Spleen (tissue), 7 donors: Measurements from ENCODE around the gene BASP1.

Source experiments
- POLR2A ChIP-seq, 3 donors: fragments of 450-650 bp; IDR thresholded peaks; one replicate each; pipeline ENCODE4 v1.5.1; 2017; ENCODE audit warnings: antibody characterized with exemption in 3 of 3, mild to moderate bottlenecking in 1 of 3
- TF ChIP-seq, protein P1 (sequence below), 11 experiments: fragments of 200-600 bp in 7 of 11; fragments of 450-650 bp in 4 of 11; sonication (generic) in 4 of 11; IDR thresholded peaks in 8 of 11; conservative IDR thresholded peaks in 3 of 11; 1 replicate in 7 of 11; 2 replicates in 4 of 11; pipeline versions ENCODE4 v1.4.0 to v1.8.0; 2016 to 2021; ENCODE audit warnings: antibody characterized with exemption in 11 of 11, inconsistent platforms in 4 of 11, mild to moderate bottlenecking in 1 of 11
- donor health status: DM: no; HTN: no; CAD: no; lungs with moderate emphysema.
- donor health status: DM: no; HTN: no; CAD: no.
- donor health status: DM: no; HTN: no; CAD: no.

DNA sequence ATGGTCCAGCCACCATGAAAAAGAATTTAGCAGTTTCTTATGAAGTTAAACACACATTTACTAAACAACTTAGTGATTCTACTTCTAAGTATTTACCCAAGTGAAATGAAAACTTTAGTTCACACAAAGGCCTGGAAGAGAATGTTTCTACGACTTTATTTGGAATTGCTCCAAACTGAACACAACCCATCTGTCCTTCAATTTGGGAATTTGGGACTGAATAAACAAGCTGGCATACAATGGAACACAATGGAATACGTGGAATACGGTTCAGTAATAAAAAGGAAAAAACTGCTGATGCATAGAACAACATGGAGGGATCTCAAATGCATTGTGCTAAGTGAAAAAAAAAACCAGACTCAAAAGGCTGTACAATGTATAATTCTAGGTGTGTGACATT is 44.6 kb upstream of the BASP1 start:
- TF ChIP-seq, protein P1, sequence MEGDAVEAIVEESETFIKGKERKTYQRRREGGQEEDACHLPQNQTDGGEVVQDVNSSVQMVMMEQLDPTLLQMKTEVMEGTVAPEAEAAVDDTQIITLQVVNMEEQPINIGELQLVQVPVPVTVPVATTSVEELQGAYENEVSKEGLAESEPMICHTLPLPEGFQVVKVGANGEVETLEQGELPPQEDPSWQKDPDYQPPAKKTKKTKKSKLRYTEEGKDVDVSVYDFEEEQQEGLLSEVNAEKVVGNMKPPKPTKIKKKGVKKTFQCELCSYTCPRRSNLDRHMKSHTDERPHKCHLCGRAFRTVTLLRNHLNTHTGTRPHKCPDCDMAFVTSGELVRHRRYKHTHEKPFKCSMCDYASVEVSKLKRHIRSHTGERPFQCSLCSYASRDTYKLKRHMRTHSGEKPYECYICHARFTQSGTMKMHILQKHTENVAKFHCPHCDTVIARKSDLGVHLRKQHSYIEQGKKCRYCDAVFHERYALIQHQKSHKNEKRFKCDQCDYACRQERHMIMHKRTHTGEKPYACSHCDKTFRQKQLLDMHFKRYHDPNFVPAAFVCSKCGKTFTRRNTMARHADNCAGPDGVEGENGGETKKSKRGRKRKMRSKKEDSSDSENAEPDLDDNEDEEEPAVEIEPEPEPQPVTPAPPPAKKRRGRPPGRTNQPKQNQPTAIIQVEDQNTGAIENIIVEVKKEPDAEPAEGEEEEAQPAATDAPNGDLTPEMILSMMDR (IDR thresholded peaks at IDR 0.05 in 8 of 11, conservative IDR thresholded peaks at IDR 0.05 in 3 of 11): no peak
- no peak for TF ChIP-seq POLR2A (IDR thresholded peaks at IDR 0.05)
